GM12891 (cell line): ENCODE data around the gene NGF.

Experiments used
- PAX5 ChIP-seq: IDR thresholded peaks from 2 replicates; pipeline ENCODE4 v1.6.1; 2011; ENCODE audit warnings: low read length, moderate library complexity, mild to moderate bottlenecking; ENCODE audit not compliant: insufficient read depth, severe bottlenecking
- POLR2A ChIP-seq: IDR thresholded peaks from 2 replicates; pipeline ENCODE4 v1.6.1; 2011; ENCODE audit warnings: low read depth, low read length, control low read depth
- POLR2AphosphoS5 ChIP-seq: IDR thresholded peaks from 2 replicates; pipeline ENCODE4 v1.6.1; 2011; ENCODE audit warnings: low read depth, low read length, control low read depth
- POU2F2 ChIP-seq: IDR thresholded peaks from 2 replicates; pipeline ENCODE4 v1.6.1; 2011; ENCODE audit warnings: low read depth, mild to moderate bottlenecking, control low read depth, low read length, moderate library complexity
- SPI1 ChIP-seq: IDR thresholded peaks from 2 replicates; pipeline ENCODE4 v1.6.1; 2011; ENCODE audit warnings: low read depth, low read length, control low read depth
- TAF1 ChIP-seq: IDR thresholded peaks from 2 replicates; pipeline ENCODE4 v1.6.1; 2011; ENCODE audit warnings: low read depth, low read length, control low read depth

DNA sequence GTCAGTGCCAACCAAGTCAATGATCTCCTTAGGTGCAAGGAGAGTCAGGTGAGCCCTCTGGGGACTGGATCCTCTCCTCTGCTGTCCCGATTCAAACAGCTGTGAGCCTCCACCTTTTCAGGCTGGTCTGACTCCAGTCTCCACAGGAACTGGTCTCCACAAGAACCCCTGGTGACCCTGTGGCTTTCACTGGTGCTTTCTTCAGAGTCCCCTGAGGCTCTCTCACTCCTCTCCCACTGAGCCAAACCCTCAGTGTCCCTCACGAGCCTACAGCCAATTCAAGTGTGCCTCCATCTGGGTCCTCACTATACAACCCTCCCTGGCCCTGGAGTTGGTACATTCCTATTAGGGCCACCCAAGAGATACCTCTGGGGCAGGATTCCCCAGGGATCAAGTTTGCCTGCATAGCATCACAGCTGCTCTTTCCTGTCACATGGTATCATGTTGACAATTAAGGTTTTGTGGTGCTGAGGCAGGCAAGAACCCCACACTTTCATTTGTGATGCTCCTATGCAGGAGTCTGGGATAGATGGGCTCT is 5.2 kb upstream of the NGF start:
- TF ChIP-seq POLR2AphosphoS5 (no peak), POLR2A (no peak), TAF1 (no peak), SPI1 (no peak), POU2F2 (no peak), PAX5 (no peak)
